ENCODE results near the gene MBD3L3. TPM values are rescaled to one million over a fixed set of nuclear protein-coding genes. Genes with fewer than 3 reads are reported as not detected.
"Not testable (repeated sequence)": the region's sequence is repeated elsewhere in the genome, so short reads cannot be mapped to it uniquely, and the experiment has no call there.

The MBD3L3 gene
- not detected for total RNA-seq

DNA sequence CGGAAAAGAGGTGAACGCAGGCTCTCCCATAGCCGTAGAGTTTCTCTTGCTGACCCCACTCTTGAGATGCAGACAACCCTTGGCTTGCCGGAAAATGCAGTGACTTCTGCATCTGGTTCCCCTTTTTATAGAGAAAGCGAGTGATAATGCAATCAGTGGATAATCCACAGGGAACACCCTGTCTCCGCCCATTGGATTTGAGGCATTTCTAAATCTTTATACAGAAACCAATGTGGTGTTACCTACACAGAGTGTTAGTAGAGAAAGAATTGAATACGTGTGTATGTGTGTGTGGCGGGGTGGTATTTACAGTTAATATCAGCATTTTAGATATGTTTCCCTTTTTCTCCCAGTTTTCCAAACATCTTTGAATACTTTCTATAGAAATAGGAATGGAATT, at the start of gene MBD3L3:
Gene MBD3L3, minus strand, starts transcription at position 101 of the 400 bp plus-strand sequence. Its CDS starts 71 bp downstream, at position 30.
- ATAC-seq; DNase-seq (ENCODE audit: low spot score); intact Hi-C loops (cut with DNase I): not testable (repeated sequence)

DNA sequence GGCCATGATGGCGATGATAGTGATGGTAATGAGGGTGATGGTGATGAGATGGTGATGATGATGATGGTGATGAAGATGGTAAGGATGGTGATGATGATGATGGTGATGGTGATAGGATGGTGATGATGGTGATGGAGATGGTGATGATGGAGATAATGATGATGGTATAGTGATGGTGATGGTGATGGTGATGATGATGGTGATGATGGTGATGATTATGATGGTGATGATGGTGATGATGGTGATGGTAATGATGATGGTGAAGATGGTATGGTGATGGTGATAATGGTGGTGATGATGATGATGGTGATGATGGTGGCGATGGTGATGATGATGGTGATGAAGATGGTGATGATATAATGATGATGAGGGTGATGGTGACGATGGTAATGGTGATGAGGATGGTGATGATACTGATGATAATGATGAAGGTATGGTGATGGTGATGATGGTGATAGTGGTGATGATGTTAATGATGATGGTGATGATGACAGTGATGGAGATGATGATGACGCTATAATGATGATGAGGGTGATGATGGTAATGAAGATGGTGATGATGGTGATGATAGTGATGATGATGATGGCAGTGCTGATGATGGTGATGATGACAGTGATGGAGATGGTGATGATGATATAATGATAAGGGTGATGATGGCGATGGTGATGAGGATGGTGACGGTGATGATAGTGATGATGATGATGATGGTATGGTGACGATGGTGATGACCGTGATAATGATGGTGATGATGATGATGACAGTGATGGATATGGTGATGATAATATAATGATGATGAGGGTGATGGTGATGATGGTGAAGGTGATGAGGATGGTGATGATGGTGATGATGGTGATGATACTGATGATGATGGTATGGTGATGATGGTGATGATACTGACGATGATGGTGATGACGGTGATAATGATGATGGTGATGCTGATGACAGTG, 48.5 kb upstream of the MBD3L3 start:
- ATAC-seq, result no peak
- intact Hi-C loops (cut with DNase I), result no loop called here
- no peak for DNase-seq (ENCODE audit: low spot score)

DNA sequence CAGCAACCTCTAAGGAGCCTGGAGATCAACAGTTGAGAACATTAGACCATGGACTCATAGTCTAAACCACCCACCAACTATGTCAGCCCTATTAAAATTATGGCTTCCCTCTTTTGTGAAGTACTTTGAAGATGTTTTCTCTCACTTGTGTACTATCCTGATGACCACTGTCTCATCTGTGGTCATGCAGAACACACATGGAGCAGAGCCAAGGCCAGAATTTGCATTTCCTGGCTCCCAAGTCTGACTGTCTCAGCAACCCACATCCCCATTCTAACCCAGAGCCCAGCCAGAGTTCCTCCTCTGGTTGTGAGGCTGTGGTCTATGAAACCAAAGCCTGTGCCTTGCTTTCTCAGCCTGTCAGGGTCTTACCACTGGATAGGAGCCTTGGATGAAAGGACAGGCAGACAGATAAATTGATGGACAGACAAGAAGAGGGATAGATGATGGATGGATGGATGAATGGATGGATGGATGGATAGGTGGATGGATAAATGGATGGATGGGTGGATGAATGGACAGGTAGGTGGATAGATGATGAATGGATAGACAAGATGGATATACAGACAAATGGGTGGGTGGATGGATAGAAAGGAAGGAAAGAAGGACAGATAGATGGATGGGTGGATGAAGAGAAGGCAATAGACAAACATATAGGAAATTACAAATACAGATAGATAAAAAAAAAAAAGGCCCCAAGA, 46.4 kb upstream of the MBD3L3 start:
- ATAC-seq, result no peak
- intact Hi-C loops (cut with DNase I), result loop anchor here (5.0 kb wide), 1 partner anchor 237 kb away; no protein-coding TSS in a partner anchor
- DNase-seq (ENCODE audit: low spot score), result no peak

DNA sequence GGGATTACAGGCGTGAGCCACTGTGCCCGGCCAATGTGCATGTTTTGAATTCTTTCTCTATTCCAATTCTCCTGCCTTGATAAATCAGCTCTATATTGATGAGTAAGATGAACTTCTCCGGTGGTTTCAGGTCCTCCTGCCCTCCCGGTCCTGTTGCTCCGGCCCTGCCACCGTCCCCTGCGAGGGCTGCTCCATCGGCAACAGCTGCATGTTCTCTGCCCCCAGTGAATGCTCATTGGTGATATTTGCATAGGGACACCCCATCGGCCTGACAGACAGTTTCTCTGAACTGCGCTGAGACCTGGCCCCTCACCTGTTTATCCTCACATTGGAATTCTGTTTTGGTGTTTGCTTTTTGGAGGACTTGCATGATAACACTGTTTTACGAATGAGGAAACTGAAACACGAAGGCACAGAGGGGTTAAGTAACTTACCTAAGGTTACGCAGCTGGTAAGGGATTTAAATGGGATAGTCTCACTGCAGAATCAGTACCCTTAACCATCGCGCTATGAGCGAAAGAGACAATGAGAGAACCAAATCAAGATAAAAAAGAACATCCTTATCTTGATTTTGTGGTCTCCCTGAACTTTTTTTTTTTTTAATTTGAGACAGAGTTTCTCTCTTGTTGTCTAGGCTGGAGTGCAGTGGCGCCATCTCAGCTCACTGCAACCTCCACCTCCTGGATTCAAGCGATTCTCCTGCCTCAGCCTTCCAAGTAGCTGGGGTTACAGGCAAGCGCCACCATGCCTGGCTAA, 43.2 kb upstream of the MBD3L3 start:
- ATAC-seq, result no peak
- no peak for DNase-seq (ENCODE audit: low spot score)
- intact Hi-C loops (cut with DNase I), result loop anchor here (5.0 kb wide), 1 partner anchor 241 kb away; no protein-coding TSS in a partner anchor

DNA sequence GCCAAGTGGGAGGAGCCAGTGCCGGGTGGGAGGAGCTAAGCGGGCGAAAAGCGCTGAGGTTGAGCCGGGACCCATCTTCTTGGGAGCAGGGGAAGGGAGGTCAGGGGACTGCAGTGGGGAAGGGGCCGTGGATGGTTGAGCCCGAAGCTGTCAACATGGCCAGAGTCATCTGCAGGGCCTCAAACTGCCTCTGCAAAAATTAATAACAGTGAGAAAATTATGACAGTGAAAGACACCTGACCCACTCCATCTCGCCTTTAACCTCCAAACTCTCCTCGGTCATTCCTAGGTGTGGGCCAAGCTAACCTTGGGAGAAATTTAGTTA, 41.1 kb upstream of the MBD3L3 start:
- intact Hi-C loops (cut with DNase I), result no loop called here
- DNase-seq (ENCODE audit: low spot score) (no peak), ATAC-seq (no peak)

DNA sequence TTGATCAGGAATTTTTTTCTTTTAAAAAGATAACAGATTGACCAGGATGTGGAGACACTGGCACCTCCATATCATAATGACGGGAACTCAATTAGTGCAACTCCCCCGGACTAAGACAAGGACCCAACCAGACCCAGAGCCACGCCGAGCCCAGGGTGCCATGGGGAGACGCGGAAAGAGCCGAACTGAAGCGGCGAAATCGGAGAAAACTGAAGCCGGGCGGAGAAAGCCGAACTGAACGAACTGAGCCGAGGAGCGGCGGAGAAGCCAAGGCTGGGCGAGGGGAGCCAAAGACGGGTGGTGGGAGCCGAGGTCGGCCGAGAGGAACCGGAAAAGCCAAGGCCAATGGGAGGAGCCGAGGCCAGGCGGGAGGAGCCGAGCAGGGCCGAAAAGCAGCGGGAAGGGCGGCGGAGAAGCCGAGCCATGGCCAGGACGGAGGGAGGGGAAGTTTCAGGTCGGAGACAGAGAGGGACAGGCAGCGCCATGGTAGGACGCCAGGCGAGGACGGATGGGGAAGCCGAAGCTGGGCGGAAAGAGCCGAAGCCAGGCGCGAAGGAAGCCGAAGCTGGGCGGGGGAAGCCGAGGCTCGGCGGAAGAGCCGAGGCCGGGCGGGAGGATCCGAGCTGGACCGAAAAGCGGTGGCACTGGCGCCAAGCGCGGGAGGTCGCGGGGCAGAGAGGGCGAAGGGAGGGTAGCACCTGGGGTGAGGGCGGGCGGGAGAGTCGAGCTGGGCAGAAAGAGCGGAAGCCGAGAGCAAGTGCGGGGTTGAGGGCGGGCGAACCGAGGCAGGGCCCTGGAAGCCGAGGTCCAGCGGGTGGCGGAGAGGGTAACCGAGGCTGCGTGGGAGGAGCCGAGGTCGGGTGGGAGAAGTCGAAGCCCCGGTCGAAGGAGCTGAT, 40.5 kb upstream of the MBD3L3 start:
- intact Hi-C loops (cut with DNase I), result no loop called here
- DNase-seq (ENCODE audit: low spot score) (peak; percentile 96), ATAC-seq (peak; percentile 97)

DNA sequence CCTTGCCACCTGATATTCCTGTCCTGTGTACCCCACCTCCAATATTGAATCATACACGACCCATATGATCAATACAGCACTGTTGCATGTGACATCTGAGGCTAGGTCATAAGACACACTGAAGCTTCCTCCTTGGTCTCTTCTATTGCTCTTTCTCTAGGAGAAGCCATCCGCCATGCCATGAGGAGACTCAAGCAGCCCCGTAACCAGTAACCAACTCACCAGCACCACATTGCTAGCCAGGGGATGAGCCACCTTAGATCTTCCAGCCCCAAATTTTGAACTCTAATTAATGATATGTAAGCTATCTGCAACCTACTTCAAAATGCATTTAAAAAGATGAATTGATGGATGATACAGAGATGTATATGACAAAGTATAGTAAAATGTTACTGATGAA, 39.6 kb upstream of the MBD3L3 start:
- DNase-seq (ENCODE audit: low spot score) (no peak), ATAC-seq (no peak)
- intact Hi-C loops (cut with DNase I), result no loop called here

DNA sequence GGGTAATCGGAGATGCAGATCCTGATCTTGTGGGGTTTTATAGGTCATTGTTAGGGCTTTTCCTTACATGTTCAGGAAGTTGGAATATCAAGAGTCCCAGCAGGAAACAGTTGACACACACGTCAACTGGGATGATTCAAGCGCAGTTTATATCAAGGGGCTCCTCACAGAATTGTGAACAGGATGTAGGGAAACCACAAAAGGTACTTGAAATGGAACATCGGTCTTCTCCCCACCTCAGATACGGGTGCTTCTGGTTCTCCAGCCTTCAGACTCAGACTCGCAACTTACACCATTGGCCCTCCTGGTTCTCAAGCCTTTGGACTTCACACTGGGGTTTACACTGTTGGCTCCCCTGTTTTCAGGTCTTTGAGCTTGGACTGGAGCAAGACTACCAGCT, 30.5 kb upstream of the MBD3L3 start:
- DNase-seq (ENCODE audit: low spot score) (no peak), ATAC-seq (no peak)
- intact Hi-C loops (cut with DNase I), result no loop called here

DNA sequence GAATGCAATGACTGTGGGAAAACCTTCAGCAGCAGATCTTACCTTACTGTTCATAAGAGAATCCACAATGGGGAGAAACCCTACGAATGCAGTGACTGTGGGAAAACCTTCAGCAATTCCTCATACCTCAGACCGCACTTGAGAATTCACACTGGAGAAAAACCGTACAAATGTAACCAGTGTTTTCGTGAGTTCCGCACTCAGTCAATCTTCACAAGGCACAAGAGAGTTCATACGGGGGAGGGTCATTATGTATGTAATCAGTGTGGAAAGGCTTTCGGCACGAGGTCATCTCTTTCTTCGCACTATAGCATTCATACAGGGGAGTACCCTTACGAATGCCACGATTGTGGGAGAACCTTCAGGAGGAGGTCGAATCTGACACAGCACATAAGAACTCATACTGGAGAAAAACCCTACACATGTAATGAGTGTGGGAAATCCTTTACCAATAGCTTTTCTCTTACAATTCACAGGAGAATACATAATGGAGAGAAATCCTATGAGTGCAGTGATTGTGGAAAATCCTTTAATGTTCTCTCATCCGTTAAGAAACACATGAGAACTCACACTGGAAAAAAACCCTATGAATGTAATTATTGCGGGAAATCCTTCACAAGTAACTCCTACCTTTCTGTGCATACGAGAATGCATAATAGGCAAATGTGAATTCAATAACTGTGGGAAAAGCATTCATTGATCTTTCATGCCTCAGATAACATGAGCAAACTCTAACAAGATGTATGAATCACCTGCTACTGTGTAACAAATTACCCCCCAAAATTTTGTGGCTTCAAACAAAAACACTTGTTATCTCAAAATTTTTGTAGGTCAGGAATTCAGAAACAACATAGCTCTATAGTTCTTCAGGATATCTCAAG, 24.8 kb upstream of the MBD3L3 start:
- ATAC-seq (no peak), DNase-seq (ENCODE audit: low spot score) (no peak)
- intact Hi-C loops (cut with DNase I), result no loop called here

DNA sequence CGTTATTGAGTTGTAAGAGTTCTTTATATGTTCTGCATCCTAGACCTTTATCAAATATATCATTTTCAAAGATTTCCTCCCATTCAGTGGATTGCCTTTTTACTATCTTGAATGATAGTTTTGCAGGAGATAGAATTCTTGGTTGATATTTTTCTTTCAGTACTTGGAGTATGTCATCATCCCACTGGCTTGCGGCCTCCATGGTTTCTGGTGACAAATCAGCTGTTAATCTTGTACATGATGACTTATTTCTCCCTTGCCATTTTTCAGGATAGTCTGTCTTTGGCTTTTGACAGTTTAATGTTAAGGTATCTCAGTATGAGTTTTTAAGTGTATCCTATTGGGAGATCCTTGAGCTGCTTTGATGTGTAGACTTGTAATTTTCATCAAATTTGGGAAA, 19.5 kb upstream of the MBD3L3 start:
- ATAC-seq (no peak), DNase-seq (ENCODE audit: low spot score) (no peak)
- intact Hi-C loops (cut with DNase I), result no loop called here

DNA sequence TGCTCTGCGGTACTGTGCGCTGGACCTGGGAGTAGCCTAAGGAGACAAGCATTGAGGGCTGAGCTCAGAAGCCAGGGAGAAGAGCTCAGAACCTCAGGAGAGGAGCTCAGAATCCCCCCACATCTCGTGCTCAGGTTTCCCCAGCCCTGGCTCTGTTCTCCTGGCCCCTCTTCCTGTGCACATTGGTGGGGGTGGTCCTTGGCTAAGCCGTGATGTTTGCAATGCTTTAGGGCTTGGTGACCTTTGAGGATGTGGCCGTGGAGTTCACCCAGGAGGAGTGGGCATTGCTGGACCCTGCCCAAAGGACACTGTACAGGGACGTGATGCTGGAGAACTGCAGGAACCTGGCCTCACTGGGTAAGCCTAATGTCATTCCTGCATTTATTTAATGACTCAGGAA, 17.7 kb upstream of the MBD3L3 start:
- intact Hi-C loops (cut with DNase I), result no loop called here
- DNase-seq (ENCODE audit: low spot score), result no peak
- no peak for ATAC-seq

DNA sequence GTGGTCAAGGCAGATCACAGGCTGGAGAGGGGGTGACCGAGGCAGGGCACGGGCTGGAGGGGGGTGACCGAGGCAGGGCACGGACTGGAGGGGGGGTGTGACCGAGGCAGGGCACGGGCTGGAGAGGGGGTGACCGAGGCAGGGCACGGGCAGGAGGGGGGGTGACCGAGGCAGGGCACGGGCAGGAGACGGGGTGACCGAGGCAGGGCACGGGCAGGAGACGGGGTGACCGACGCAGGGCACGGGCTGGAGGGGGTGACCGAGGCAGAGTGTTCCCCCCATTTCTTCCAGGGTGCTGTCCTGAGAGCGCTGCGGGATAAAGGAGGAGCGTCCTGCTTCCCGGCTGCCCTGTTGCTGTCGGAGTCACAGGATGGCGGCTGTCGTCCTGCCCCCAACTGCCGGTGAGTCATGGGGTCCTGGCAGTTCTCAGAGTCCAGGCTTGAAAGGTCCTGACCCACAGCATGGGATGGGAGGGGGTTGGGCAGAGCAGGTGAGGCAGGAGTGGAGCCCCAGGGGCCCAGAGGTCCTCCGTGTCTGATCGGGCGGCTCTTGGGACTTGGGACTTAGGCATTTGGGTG, 16.3 kb upstream of the MBD3L3 start:
- DNase-seq (ENCODE audit: low spot score) (no peak), ATAC-seq (no peak)
- intact Hi-C loops (cut with DNase I), result no loop called here

DNA sequence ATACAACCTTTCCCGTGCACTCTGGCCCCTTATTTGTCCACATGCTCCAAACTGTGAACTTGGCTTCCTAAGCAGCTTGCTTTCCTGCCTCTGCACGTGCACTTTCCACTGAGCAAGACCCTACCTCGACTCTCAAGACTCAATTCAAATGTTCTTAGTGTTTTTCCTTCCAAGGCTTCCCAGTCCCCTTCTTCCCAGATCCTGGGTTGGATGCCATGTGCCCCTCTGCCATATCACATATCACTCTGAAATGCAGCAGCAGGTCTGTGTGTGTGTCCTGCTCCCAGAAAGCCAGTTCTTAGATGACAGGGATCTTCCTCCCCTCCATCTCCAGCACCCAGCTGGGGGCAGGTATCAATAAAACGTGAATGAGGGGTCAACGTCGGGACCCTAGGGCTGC, 14.1 kb upstream of the MBD3L3 start:
- intact Hi-C loops (cut with DNase I), result no loop called here
- no peak for DNase-seq (ENCODE audit: low spot score)
- ATAC-seq, result no peak

DNA sequence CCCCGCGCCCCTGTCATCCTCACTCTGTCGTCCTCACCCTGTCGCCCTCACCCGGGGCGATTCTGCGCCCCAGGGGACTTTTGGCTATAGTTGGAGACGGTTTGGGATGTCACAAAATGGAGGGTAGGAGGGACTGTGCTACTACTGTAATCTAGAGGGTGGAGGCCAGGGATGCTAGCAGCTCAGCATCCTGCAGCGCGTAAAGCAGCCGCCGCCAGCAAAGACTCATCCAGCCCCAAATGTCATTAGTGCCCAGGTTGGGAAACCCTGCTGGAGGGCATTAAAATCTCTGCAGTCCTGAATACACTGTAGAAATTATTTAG, 11.4 kb upstream of the MBD3L3 start:
- intact Hi-C loops (cut with DNase I), result no loop called here
- ATAC-seq, result no peak
- DNase-seq (ENCODE audit: low spot score), result no peak

DNA sequence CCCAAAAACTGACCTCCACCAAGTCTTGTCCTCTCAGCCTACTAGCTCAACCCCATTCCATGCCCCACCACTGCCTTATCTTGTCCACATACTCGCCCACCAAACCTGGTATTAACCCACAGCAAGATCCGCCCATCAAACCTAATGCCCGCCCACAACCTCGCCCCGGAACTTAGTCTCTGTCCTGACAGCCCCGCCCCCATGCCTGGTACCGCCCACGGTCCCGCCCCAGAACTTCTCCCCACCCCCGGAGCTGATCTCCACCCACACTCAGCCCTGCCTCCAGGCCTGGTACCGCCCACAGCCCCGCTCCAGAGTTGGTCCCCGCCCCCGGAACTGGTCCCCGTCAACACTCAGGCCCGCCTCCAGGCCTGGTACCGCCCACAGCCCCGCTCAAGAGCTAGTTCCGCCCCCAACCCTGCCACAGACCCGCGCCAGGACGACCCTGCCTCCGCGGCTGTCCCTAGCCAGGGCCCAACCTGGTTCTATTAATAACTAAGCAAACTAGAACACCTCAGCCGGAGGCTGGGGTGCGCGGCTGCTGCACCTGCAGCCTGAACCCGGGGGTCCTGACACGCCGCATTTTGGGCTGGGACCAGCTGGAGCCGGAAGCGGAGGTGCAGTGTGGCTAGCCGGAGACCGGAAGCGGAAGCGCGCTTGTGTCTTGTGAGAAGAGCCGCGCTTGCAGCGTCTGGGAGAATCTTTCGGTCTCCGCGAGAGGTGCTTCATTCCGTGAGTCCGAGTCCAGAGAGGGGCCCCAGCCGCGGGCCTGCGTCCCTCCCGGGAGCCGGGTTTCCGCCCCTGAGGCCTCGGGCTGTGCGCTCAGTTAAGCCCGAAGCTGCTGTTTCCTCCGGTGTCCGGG, 10.8 kb upstream of the MBD3L3 start, which contains the start of gene ZNF557:
Gene ZNF557, plus strand, starts transcription at position 662 of the 862 bp plus-strand sequence. CDS start 5,372 bp downstream, outside the sequence.
- DNase-seq (ENCODE audit: low spot score) (peak; percentile 99), ATAC-seq (peak; percentile 100)
- intact Hi-C loops (cut with DNase I), result no loop called here

DNA sequence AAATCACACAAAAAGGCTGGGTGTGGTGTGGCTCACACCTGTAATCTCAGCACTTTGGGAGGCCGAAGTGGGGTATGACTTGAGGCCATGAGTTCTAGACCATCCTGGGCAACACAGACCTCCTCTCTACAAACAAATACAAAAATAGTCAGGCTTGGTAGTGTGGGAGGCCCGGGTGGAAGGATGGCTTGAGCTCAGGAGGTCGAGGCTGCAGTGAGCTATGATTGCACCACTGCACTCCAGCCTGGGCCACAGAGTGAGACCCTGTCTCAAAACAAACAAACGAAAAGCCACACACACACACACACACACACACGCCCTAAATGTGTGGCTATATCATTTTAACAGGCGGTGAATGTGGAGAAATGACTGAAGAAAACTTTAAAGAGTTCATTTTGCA, 10.1 kb upstream of the MBD3L3 start:
- intact Hi-C loops (cut with DNase I), result no loop called here
- ATAC-seq, result no peak
- no peak for DNase-seq (ENCODE audit: low spot score)

DNA sequence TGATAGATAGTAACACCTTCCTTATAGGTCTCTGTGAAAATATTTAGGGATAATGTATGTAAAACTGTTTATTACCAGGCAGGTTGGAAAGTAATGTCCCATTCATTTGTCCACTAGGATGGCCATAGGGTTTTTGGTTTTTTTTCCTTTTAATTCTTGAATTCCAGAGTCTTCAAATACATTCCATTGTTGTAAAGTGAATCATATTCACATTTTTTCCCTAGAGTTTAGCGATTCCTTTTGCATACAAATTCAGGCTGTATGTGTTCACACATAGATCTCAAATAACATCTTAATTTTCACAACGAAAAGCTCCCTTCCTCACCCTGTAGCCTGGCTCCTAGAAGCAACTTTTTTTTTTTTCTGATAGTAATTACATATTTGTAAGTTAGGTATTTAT, 9.2 kb upstream of the MBD3L3 start:
- no peak for DNase-seq (ENCODE audit: low spot score)
- intact Hi-C loops (cut with DNase I), result no loop called here
- ATAC-seq, result no peak
